ENCODE data around the gene CTSO. TPM values are rescaled to one million over a fixed set of nuclear protein-coding genes. Genes with fewer than 3 reads are reported as not detected.

The CTSO gene
- total RNA-seq: 10 to 100 TPM; 20.3 to 25.2 (median 22.2) TPM
- total RNA-seq (2013): 31.3 TPM

GRCh38 chr4:155953151-155954117, at the start of gene CTSO:
CTSO (minus strand) TSS chr4:155953866; CDS start chr4:155953847, 19 bp downstream.
- peak within 1 kb of the TSS; percentile 95 for H3K27ac ChIP-seq (ENCODE audit: low read length)
- H3K9me3 ChIP-seq (ENCODE audit: control insufficient read depth, insufficient read depth, low read length): no peaks in the 10 kb centered on the region
- ATAC-seq: peak; percentile 90 to 91 (median 90)
- peaks cover 6% of the 10 kb centered on the region for H3K4me1 ChIP-seq (ENCODE audit: control insufficient read depth, insufficient read depth, low read length)
- peak; percentile 72 to 83 for DNase-seq
- TF ChIP-seq CTCF (IDR thresholded peaks at IDR 0.05): peak; percentile 62
- no peaks in the 10 kb centered on the region for H3K27me3 ChIP-seq (ENCODE audit: control insufficient read depth, insufficient read depth, low read length)
- Mint-ChIP-seq H3K27me3 (ENCODE audit: low read depth in 2 of 2) (peaks cover 3 to 4% of the 10 kb centered on the region in 2 donors), H3K4me1 (peaks cover 5 to 26% of the 10 kb centered on the region in 2 donors), H3K36me3 (no peaks in the 10 kb centered on the region), H3K4me3 (peak within 1 kb of the TSS; percentile 100), H3K27ac (peak within 1 kb of the TSS; percentile 99 to 100), H3K9me3 (no peaks in the 10 kb centered on the region)
- WGBS (ENCODE audit: insufficient coverage): under 1% methylated on average over 58 of the region's 58 CpGs
- no peaks in the 10 kb centered on the region for H3K36me3 ChIP-seq (ENCODE audit: control insufficient read depth, insufficient read depth, low read length)
- intact Hi-C loops (cut with micrococcal nuclease): loop anchor here (2.0 to 10.0 kb wide), 3 partner anchors 146 to 1401 kb away; partner anchors contain the start of gene MAP9
- peak within 1 kb of the TSS; percentile 95 for H3K4me3 ChIP-seq (ENCODE audit: low read length)

- Histone ChIP-seq H3K9me3 (ENCODE audit: control insufficient read depth, insufficient read depth, low read length) (no peaks in the 10 kb centered on the region), H3K36me3 (ENCODE audit: control insufficient read depth, insufficient read depth, low read length) (no peaks in the 10 kb centered on the region), H3K27ac (ENCODE audit: low read length) (no peak overlapping the region), H3K4me3 (ENCODE audit: low read length) (no peak overlapping the region), H3K27me3 (ENCODE audit: control insufficient read depth, insufficient read depth, low read length) (no peaks in the 10 kb centered on the region), H3K4me1 (ENCODE audit: control insufficient read depth, insufficient read depth, low read length) (no peaks in the 10 kb centered on the region)
- H3K4me3 Mint-ChIP-seq: no peak overlapping the region
- ATAC-seq (no peak), DNase-seq (no peak)
- peaks cover 0 to 2% of the 10 kb centered on the region in 2 donors for H3K9me3 Mint-ChIP-seq
- no peak for TF ChIP-seq CTCF (IDR thresholded peaks at IDR 0.05)
- WGBS (ENCODE audit: insufficient coverage): no CpG with 5 or more reads among the region's 3 CpGs
- no peaks in the 10 kb centered on the region for H3K27me3 Mint-ChIP-seq (ENCODE audit: low read depth in 2 of 2)
- no peaks in the 10 kb centered on the region for H3K36me3 Mint-ChIP-seq
- intact Hi-C loops (cut with micrococcal nuclease): no loop called here
- H3K27ac Mint-ChIP-seq: no peak overlapping the region
- no peaks in the 10 kb centered on the region for H3K4me1 Mint-ChIP-seq
These were observed 46.8 kb upstream of the CTSO start for GRCh38 chr4:156000491-156000890.

- Mint-ChIP-seq H3K27ac (no peak overlapping the region), H3K36me3 (no peaks in the 10 kb centered on the region), H3K9me3 (peaks cover 0 to 2% of the 10 kb centered on the region in 2 donors), H3K27me3 (ENCODE audit: low read depth in 2 of 2) (no peaks in the 10 kb centered on the region), H3K4me1 (no peaks in the 10 kb centered on the region), H3K4me3 (no peak overlapping the region)
- Histone ChIP-seq H3K4me1 (ENCODE audit: control insufficient read depth, insufficient read depth, low read length) (no peaks in the 10 kb centered on the region), H3K9me3 (ENCODE audit: control insufficient read depth, insufficient read depth, low read length) (no peaks in the 10 kb centered on the region), H3K4me3 (ENCODE audit: low read length) (no peak overlapping the region), H3K27ac (ENCODE audit: low read length) (no peak overlapping the region), H3K36me3 (ENCODE audit: control insufficient read depth, insufficient read depth, low read length) (no peaks in the 10 kb centered on the region), H3K27me3 (ENCODE audit: control insufficient read depth, insufficient read depth, low read length) (no peaks in the 10 kb centered on the region)
- no peak for TF ChIP-seq CTCF (IDR thresholded peaks at IDR 0.05)
- DNase-seq (no peak), ATAC-seq (no peak)
- intact Hi-C loops (cut with micrococcal nuclease): no loop called here
- WGBS (ENCODE audit: insufficient coverage): 32% methylated on average over 7 of the region's 7 CpGs
These were observed 46.1 kb upstream of the CTSO start for GRCh38 chr4:155999725-156000124.
